Neuronal stem cell (in vitro differentiated cells): ENCODE data around the gene RECK. TPM values are rescaled to one million over a fixed set of nuclear protein-coding genes. Genes with fewer than 3 reads are reported as not detected.

ENCODE experiments used
- DNase-seq: peaks from one replicate; pipeline ENCODE4 v3.0.0-alpha.2; 2013; ENCODE audit warnings: low spot score
- H2AFZ ChIP-seq: one replicate; pipeline ENCODE4 v1.6.1; 2013; ENCODE audit warnings: mild to moderate bottlenecking, low read length, inconsistent platforms
- H2AK5ac ChIP-seq: 2 replicates; pipeline ENCODE4 v1.6.1; 2013; ENCODE audit warnings: low read depth, mild to moderate bottlenecking, inconsistent platforms, low read length, moderate library complexity, mixed read lengths
- H2BK120ac ChIP-seq: 2 replicates; pipeline ENCODE4 v1.6.1; 2013; ENCODE audit warnings: low read depth, mild to moderate bottlenecking, inconsistent platforms, low read length, moderate library complexity, mixed read lengths
- H2BK12ac ChIP-seq: one replicate; pipeline ENCODE4 v1.6.1; 2013; ENCODE audit warnings: low read length, inconsistent platforms
- H2BK15ac ChIP-seq: 2 replicates; pipeline ENCODE4 v1.6.1; 2013; ENCODE audit warnings: mild to moderate bottlenecking, low read length, inconsistent platforms, mixed read lengths
- H2BK5ac ChIP-seq: one replicate; pipeline ENCODE4 v1.6.1; 2013; ENCODE audit warnings: inconsistent platforms, mild to moderate bottlenecking, low read length, moderate library complexity
- H3K14ac ChIP-seq: one replicate; pipeline ENCODE4 v1.6.1; 2013; ENCODE audit warnings: low read length, inconsistent platforms
- H3K18ac ChIP-seq: 2 replicates; pipeline ENCODE4 v1.6.1; 2013; ENCODE audit warnings: low read length, inconsistent platforms
- H3K23ac ChIP-seq: 2 replicates; pipeline ENCODE4 v1.6.1; 2013; ENCODE audit warnings: low read depth, mild to moderate bottlenecking, mixed read lengths, low read length, inconsistent platforms; ENCODE audit not compliant: poor library complexity
- H3K27ac ChIP-seq: replicated peaks from 3 replicates; pipeline ENCODE4 v1.5.1; 2013; ENCODE audit warnings: low read length, inconsistent platforms
- H3K27me3 ChIP-seq, 3 experiments: 2 replicates each; pipeline ENCODE4 v1.6.1; 2013; ENCODE audit warnings: low read length in 3 of 3, mild to moderate bottlenecking in 2 of 3, inconsistent platforms in 1 of 3, low read depth in 1 of 3, mixed read lengths in 1 of 3, moderate library complexity in 1 of 3; ENCODE audit not compliant: control insufficient read depth in 3 of 3, insufficient read depth in 3 of 3
- H3K36me3 ChIP-seq, 2 donors: replicated peaks in 1 of 2; 2 replicates each; pipeline ENCODE4 v1.6.1; 2013; ENCODE audit warnings: low read length in 2 of 2; ENCODE audit not compliant: control insufficient read depth in 2 of 2, insufficient read depth in 2 of 2
- H3K4ac ChIP-seq: 2 replicates; pipeline ENCODE4 v1.6.1; 2013; ENCODE audit warnings: inconsistent platforms, mild to moderate bottlenecking, low read length, moderate library complexity
- H3K4me1 ChIP-seq, 2 donors: 1 replicate in 1 of 2; 2 replicates in 1 of 2; pipeline ENCODE4 v1.6.1; 2013; ENCODE audit warnings: low read length in 2 of 2, low read depth in 1 of 2; ENCODE audit not compliant: control insufficient read depth in 2 of 2, insufficient read depth in 1 of 2
- H3K4me2 ChIP-seq: one replicate; pipeline ENCODE4 v1.6.1; 2013; ENCODE audit warnings: mild to moderate bottlenecking, low read length, inconsistent platforms; ENCODE audit not compliant: insufficient read depth, poor library complexity, severe bottlenecking
- H3K4me3 ChIP-seq, 2 donors: 2 replicates each; pipeline ENCODE4 v1.5.1; 2013; ENCODE audit warnings: low read length in 2 of 2, mild to moderate bottlenecking in 2 of 2, inconsistent platforms in 1 of 2, moderate library complexity in 1 of 2
- H3K79me1 ChIP-seq: one replicate; pipeline ENCODE4 v1.6.1; 2013; ENCODE audit warnings: low read depth, mild to moderate bottlenecking, inconsistent platforms, low read length, moderate library complexity
- H3K9ac ChIP-seq: one replicate; pipeline ENCODE4 v1.6.1; 2013; ENCODE audit warnings: mild to moderate bottlenecking, low read depth, low read length, inconsistent platforms; ENCODE audit not compliant: poor library complexity
- H3K9me3 ChIP-seq, 2 donors: replicated peaks in 1 of 2; 2 replicates each; pipeline versions ENCODE3 to v1.6.1; 2013; ENCODE audit warnings: low read length in 2 of 2, mild to moderate bottlenecking in 2 of 2, inconsistent platforms in 1 of 2, low read depth in 1 of 2, mixed read lengths in 1 of 2, moderate library complexity in 1 of 2; ENCODE audit not compliant: control insufficient read depth in 2 of 2, insufficient read depth in 1 of 2
- H4K8ac ChIP-seq: one replicate; pipeline ENCODE4 v1.6.1; 2013; ENCODE audit warnings: low read depth, mild to moderate bottlenecking, inconsistent platforms, low read length, moderate library complexity
- H4K91ac ChIP-seq: one replicate; pipeline ENCODE4 v1.6.1; 2013; ENCODE audit warnings: low read length, low read depth, mild to moderate bottlenecking, inconsistent platforms; ENCODE audit not compliant: poor library complexity
- whole genome bisulfite sequencing, 2 donors: extraction: QIAGEN DNeasy Blood & Tissue Kit; methylation state at CpG; one replicate each; pipeline ENCODE4 v1.1.7; 2013; ENCODE audit warnings: missing lambda C conversion rate in 2 of 2, mixed read lengths in 1 of 2; ENCODE audit not compliant: insufficient read length in 2 of 2, insufficient replicate concordance in 1 of 2; ENCODE audit errors: extremely low coverage in 2 of 2; 5-methylcytosine and 5-hydroxymethylcytosine counted together
- small RNA-seq: library from polyadenylated mRNA; stranded (forward); fragments of <200 nt; extraction: miRNeasy Mini kit (QIAGEN cat#:217004); gene quantifications from one replicate; pipeline ENCODE3, GENCODE V24; 2013; ENCODE audit not compliant: insufficient read depth

Gene RECK

GRCh38 chr9:36173861-36174260 is 137.1 kb downstream of the RECK start:
- H2BK120ac ChIP-seq, result no peak overlapping the region
- no peak overlapping the region for H3K23ac ChIP-seq
- no peak overlapping the region for H3K4ac ChIP-seq
- H3K27me3 ChIP-seq, result peaks cover 0 to 27% (median 0%) of the 10 kb centered on the region in 3 experiments
- no peak overlapping the region for H3K18ac ChIP-seq
- H2BK15ac ChIP-seq, result no peak overlapping the region
- H3K14ac ChIP-seq, result no peak overlapping the region
- no peak overlapping the region for H4K8ac ChIP-seq
- no peak for DNase-seq
- H3K9ac ChIP-seq, result no peak overlapping the region
- no peak overlapping the region for H2BK5ac ChIP-seq
- H4K91ac ChIP-seq, result no peak overlapping the region
- peaks cover 0 to 1% of the 10 kb centered on the region in 2 donors for H3K4me1 ChIP-seq
- no peaks in the 10 kb centered on the region for H3K79me1 ChIP-seq
- H3K9me3 ChIP-seq, result no peaks in the 10 kb centered on the region
- no peak overlapping the region for H2AK5ac ChIP-seq
- WGBS, 2 donors, result no CpG with 5 or more reads among the region's 2 CpGs
- H2AFZ ChIP-seq, result no peak overlapping the region
- H2BK12ac ChIP-seq, result no peak overlapping the region
- no peak overlapping the region for H3K27ac ChIP-seq
- no peaks in the 10 kb centered on the region for H3K36me3 ChIP-seq
- no peak overlapping the region for H3K4me3 ChIP-seq
- no peak overlapping the region for H3K4me2 ChIP-seq

Small RNAs within 50 kb of the gene (small RNA-seq; reads per million reads assigned to genes)
- gene RF02275, result not detected
